ENCODE results near the gene KDM8. TPM values are rescaled to one million over a fixed set of nuclear protein-coding genes. Genes with fewer than 3 reads are reported as not detected.
A peak's percentile ranks its signal among the peaks of the same experiment; 100 is the strongest.
"Not testable (repeated sequence)": the region's sequence is repeated elsewhere in the genome, so short reads cannot be mapped to it uniquely, and the experiment has no call there.

Gene KDM8
- total RNA-seq, 2 donors from 2014 or later: 6.0 to 18.5 TPM

DNA sequence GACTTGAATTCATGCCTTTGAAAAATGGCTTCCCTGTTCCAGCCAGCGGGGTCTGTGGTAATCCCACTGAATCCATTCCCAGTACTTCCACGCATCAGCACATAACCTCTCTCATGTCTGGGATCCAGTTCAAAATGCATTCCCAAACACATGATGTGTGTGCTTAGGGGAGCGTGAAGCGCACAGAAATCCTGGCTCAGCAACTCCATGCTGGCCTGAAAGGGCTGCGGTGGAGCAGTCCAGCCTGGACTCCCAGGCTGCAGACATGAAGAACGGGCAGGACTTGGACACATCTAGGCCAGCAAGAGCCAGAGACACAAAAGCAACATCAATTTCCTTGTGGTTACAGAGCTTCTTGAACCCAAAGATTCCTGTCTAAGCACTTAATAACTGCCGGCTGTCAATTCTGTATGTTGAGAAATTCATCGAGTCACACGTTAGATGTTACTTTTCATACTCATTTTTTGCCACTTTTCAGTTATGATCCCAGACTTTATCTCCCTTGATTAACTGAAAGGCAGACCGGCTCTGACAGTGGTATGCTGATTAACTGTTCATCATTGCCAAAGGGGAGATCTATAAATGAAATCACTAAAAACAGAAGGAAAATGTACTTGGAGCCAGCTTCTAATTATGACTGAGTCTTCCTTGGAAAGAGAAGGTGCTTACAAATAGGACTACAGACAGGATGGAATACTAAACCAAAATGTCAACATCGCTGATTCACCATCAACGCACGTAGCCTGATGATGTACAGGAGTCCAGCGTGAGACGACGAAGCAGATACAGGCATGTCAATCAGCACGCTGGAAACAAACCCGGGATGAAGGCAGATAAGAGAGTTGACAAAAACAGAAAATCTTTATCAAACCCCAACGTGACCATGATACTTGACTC lies 42.2 kb downstream of the KDM8 start:
- ATAC-seq (peak; percentile 57), DNase-seq (peak in 1 of 4 donors; percentile 49)
- Histone ChIP-seq H3K9me3 (no peaks in the 10 kb centered on the region), H3K4me1 (peaks cover 20% of the 10 kb centered on the region), H3K36me3 (replicated peaks in 1 of 2; ENCODE audit: insufficient read depth in 1 of 2, low read depth in 2 of 2) (no peaks in the 10 kb centered on the region), H3K27ac (peak overlapping the region in 1 of 4 donors; percentile 32), H3K4me3 (no peak overlapping the region), H3K27me3 (no peaks in the 10 kb centered on the region)
- 77 to 78% methylated on average over 19 of the region's 19 CpGs for WGBS, 2 donors
- no peak for TF ChIP-seq POLR2A (IDR thresholded peaks at IDR 0.05)
- TF ChIP-seq, protein P1, sequence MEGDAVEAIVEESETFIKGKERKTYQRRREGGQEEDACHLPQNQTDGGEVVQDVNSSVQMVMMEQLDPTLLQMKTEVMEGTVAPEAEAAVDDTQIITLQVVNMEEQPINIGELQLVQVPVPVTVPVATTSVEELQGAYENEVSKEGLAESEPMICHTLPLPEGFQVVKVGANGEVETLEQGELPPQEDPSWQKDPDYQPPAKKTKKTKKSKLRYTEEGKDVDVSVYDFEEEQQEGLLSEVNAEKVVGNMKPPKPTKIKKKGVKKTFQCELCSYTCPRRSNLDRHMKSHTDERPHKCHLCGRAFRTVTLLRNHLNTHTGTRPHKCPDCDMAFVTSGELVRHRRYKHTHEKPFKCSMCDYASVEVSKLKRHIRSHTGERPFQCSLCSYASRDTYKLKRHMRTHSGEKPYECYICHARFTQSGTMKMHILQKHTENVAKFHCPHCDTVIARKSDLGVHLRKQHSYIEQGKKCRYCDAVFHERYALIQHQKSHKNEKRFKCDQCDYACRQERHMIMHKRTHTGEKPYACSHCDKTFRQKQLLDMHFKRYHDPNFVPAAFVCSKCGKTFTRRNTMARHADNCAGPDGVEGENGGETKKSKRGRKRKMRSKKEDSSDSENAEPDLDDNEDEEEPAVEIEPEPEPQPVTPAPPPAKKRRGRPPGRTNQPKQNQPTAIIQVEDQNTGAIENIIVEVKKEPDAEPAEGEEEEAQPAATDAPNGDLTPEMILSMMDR (IDR thresholded peaks at IDR 0.05): no peak
- intact Hi-C loops (cut with DNase I): loop anchor here (5.0 kb wide), 1 partner anchor 202 kb away; no protein-coding TSS in a partner anchor

DNA sequence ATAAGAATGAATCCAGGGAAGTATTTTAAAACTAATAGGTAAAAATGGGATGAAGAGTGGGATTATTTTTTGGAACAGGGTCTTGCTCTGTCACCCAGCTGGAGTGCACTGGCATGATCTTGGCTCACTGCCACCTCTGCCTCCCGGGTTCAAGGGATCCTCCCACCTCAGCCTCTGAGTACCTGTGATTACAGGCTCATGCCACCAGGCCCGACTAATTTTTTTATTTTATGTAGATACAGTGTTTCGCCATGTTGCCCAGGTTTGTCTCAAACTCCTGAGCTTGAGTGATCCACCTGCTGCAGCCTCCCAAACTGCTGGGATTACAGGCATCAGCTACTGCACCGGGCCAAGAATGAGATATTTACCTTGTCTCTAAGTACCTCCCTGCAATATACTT lies 43.1 kb downstream of the KDM8 start:
- TF ChIP-seq, protein P1 (IDR thresholded peaks at IDR 0.05): no peak
- TF ChIP-seq POLR2A (IDR thresholded peaks at IDR 0.05): no peak
- peaks cover 20% of the 10 kb centered on the region for H3K4me1 ChIP-seq
- ATAC-seq (no peak), DNase-seq (no peak)
- no peak overlapping the region for H3K27ac ChIP-seq
- H3K27me3 ChIP-seq: no peaks in the 10 kb centered on the region
- no peaks in the 10 kb centered on the region for H3K36me3 ChIP-seq (replicated peaks in 1 of 2; ENCODE audit: insufficient read depth in 1 of 2, low read depth in 2 of 2)
- intact Hi-C loops (cut with DNase I): loop anchor here (5.0 kb wide), 1 partner anchor 201 kb away; no protein-coding TSS in a partner anchor
- WGBS, 2 donors: 49 to 56% methylated on average over 4 of the region's 4 CpGs
- no peaks in the 10 kb centered on the region for H3K9me3 ChIP-seq
- H3K4me3 ChIP-seq: no peak overlapping the region

DNA sequence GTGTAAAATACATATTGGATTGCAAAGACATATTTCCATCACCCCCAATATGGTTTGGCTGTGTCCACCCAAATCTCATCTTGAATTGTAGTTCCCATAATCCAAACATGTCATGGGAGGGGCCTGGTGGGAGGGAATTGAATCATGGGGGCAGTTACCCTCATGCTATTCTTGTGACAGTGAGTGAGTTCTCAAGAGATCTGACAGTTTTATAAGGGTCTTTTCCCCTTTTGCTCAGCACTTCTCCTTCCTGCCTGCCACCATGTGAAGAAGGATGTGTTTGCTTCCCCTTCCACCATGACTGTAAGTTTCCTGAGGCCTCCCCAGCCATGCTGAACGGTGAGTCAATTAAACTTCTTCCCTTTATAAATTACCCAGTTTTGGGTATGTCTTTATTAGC lies 43.8 kb downstream of the KDM8 start:
- 54 to 95% methylated on average over 1 of the region's 1 CpG for WGBS, 2 donors
- H3K9me3 ChIP-seq; H3K27ac ChIP-seq; H3K36me3 ChIP-seq (replicated peaks in 1 of 2; ENCODE audit: insufficient read depth in 1 of 2, low read depth in 2 of 2); H3K4me3 ChIP-seq; ATAC-seq; H3K27me3 ChIP-seq; DNase-seq: not testable (repeated sequence)
- intact Hi-C loops (cut with DNase I): loop anchor here (5.0 kb wide), 1 partner anchor 200 kb away; no protein-coding TSS in a partner anchor
- H3K4me1 ChIP-seq: peaks cover 20% of the 10 kb centered on the region

DNA sequence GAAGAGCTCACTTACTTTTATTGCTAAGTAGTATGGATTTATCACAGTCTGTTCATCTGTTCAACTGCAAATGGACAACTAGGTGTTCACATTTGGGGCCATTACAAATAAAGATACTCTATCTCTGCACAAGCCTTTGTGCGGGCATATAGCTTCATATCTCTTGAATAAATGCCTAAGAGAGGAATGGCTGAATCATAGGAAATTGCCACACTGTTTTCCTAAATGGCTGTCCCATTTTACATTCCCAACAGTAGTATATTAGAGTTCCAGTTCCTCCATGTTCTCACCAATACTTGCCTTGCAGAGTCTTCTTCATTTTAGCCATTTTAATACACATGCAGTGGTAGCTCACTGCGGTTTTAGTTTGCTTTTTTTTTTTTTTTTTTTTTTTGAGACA lies 44.7 kb downstream of the KDM8 start:
- Histone ChIP-seq H3K36me3 (replicated peaks in 1 of 2; ENCODE audit: insufficient read depth in 1 of 2, low read depth in 2 of 2) (no peaks in the 10 kb centered on the region), H3K27ac (no peak overlapping the region), H3K4me1 (peaks cover 13% of the 10 kb centered on the region), H3K9me3 (no peaks in the 10 kb centered on the region), H3K4me3 (no peak overlapping the region), H3K27me3 (no peaks in the 10 kb centered on the region)
- intact Hi-C loops (cut with DNase I): loop anchor here (5.0 kb wide), 1 partner anchor 199 kb away; no protein-coding TSS in a partner anchor
- no peak for DNase-seq
- no peak for TF ChIP-seq POLR2A (IDR thresholded peaks at IDR 0.05)
- TF ChIP-seq, protein P1 (IDR thresholded peaks at IDR 0.05): no peak
- 88 to 89% methylated on average over 2 of the region's 2 CpGs for WGBS, 2 donors
- no peak for ATAC-seq

DNA sequence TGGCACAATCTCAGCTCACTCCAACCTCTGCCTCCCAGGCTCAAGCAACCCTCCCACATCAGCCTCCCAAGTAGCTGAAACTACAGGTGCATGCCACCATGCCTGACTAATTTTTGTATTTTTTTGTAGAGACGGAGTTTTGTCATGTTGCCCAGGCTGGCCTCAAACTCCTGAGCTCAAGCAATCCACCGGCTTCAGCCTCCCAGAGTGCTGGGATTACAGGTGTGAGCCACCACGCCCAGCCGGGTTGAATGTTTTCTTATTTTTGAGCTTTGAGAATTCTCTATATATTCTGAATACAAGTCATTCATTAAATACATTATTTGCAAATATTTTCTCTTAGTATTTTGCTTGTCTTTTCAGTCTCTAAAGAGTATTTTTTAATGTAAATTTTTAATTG lies 45.6 kb downstream of the KDM8 start:
- H3K36me3 ChIP-seq (replicated peaks in 1 of 2; ENCODE audit: insufficient read depth in 1 of 2, low read depth in 2 of 2); ATAC-seq; H3K27ac ChIP-seq; DNase-seq; H3K27me3 ChIP-seq; H3K9me3 ChIP-seq; H3K4me1 ChIP-seq; H3K4me3 ChIP-seq: not testable (repeated sequence)
- intact Hi-C loops (cut with DNase I): loop anchor here (5.0 kb wide), 1 partner anchor 198 kb away; no protein-coding TSS in a partner anchor
- 96 to 99% methylated on average over 4 of the region's 4 CpGs for WGBS, 2 donors
